Activated T-cell treated with anti-CD3 and anti-CD28 coated beads, Interleukin-2, amount 50 U/mL, for 72 hours (primary cell): ENCODE results near the gene EIF4G3. TPM values are rescaled to one million over a fixed set of nuclear protein-coding genes. Genes with fewer than 3 reads are reported as not detected.
"Not testable (repeated sequence)": the region's sequence is repeated elsewhere in the genome, so short reads cannot be mapped to it uniquely, and the experiment has no call there.

Source experiments
- ATAC-seq, 2 donors: fragments of 150-1000 bp; cut with Tn5 transposase; replicated peaks in 1 of 2; 2 replicates each; pipeline ENCODE4 v1.10.0; 2021; ENCODE audit warnings: moderate library complexity in 2 of 2, mild to moderate bottlenecking in 1 of 2
- DNase-seq, 2 donors: peaks; one replicate each; pipeline ENCODE4 v3.0.0; 2021 to 2022; ENCODE audit warnings: mixed read lengths in 1 of 2
- H3K27ac Mint-ChIP-seq: one replicate; pipeline ENCODE4 v1.8.0; 2022; ENCODE audit warnings: mild to moderate bottlenecking, moderate library complexity, mixed read lengths
- H3K27me3 Mint-ChIP-seq: one replicate; pipeline ENCODE4 v1.8.0; 2022; ENCODE audit warnings: low read depth, mixed read lengths
- H3K36me3 Mint-ChIP-seq, 2 donors: one replicate each; pipeline ENCODE4 v1.8.0; 2022; ENCODE audit warnings: mixed read lengths in 2 of 2, mild to moderate bottlenecking in 1 of 2; ENCODE audit not compliant: insufficient read depth in 2 of 2
- H3K4me1 Mint-ChIP-seq: one replicate; pipeline ENCODE4 v1.8.0; 2022; ENCODE audit warnings: low read depth, mixed read lengths
- H3K4me3 Mint-ChIP-seq, 2 donors: one replicate each; pipeline ENCODE4 v1.8.0; 2022; ENCODE audit warnings: mild to moderate bottlenecking in 2 of 2, mixed read lengths in 2 of 2, moderate library complexity in 2 of 2
- H3K9me3 Mint-ChIP-seq, 2 donors: one replicate each; pipeline ENCODE4 v1.8.0; 2022; ENCODE audit warnings: mixed read lengths in 2 of 2
- total RNA-seq, 2 donors: library from RNA; stranded (reverse); gene quantifications; one replicate each; pipeline ENCODE4 v1.2.3, GENCODE V29; 2022

EIF4G3 gene
- total RNA-seq, 2 donors from 2014 or later, result 33.3 to 36.3 TPM

DNA sequence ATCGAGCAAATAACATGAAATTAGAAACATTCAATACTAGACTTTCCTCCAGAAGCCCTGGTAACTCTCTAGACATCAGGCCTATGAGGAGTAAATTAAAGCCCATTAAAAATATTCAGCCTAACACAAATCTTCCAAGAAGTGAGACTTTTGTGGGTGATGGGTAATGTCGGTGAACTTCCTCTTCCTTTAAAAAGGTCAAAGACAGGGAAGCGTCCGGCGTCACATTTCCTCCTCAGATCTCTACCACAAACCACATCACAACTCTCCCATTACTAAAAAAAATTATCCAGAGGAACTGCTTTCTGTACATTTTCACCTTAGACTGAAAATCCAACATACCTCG, 1.4 kb downstream of the EIF4G3 start:
- peak overlapping the region; percentile 92 to 93 for H3K4me3 Mint-ChIP-seq
- H3K4me1 Mint-ChIP-seq, result peaks cover 22% of the 10 kb centered on the region
- no peaks in the 10 kb centered on the region for H3K27me3 Mint-ChIP-seq
- peak in 1 of 2 donors; percentile 26 for DNase-seq
- peaks cover 6 to 15% of the 10 kb centered on the region in 2 donors for H3K36me3 Mint-ChIP-seq
- H3K9me3 Mint-ChIP-seq, result no peaks in the 10 kb centered on the region
- no peak for ATAC-seq
- peak overlapping the region; percentile 98 for H3K27ac Mint-ChIP-seq

- Mint-ChIP-seq H3K27me3 (no peaks in the 10 kb centered on the region), H3K27ac (peak overlapping the region; percentile 98), H3K9me3 (no peaks in the 10 kb centered on the region), H3K4me3 (peak overlapping the region; percentile 92 to 93), H3K4me1 (peaks cover 22% of the 10 kb centered on the region), H3K36me3 (peaks cover 6 to 15% of the 10 kb centered on the region in 2 donors)
- DNase-seq, result no peak
- no peak for ATAC-seq
These were observed 1.9 kb downstream of the EIF4G3 start for GRCh38 chr1:21174654-21175323.

- Mint-ChIP-seq H3K36me3 (peaks cover 6 to 17% of the 10 kb centered on the region in 2 donors), H3K9me3 (no peaks in the 10 kb centered on the region), H3K27ac (peak overlapping the region; percentile 98), H3K4me3 (peak overlapping the region; percentile 92 to 93), H3K27me3 (no peaks in the 10 kb centered on the region), H3K4me1 (peaks cover 22% of the 10 kb centered on the region)
- DNase-seq (no peak), ATAC-seq (no peak)
These were observed 2.5 kb downstream of the EIF4G3 start for GRCh38 chr1:21174230-21174629.

DNA sequence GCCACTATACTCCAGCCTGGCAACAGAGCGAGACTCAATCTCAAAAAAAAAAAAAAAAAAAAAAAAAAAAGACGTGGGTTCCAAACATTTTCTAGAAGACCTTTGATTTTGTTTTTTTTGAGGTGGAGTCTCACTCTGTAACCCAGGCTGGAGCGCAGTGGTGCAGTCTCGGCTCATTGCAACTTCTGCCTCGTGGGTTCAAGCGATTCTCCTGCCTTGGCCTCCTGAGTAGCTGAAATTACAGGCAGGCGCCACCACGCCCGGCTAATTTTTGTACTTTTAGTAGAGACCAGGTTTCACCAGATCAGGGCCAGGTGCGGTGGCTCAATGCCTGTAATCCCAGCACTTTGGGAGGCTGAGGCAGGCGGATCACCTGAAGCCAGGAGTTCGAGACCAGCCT, 3.6 kb downstream of the EIF4G3 start:
- not testable (repeated sequence) for H3K27me3 Mint-ChIP-seq, H3K9me3 Mint-ChIP-seq, H3K27ac Mint-ChIP-seq, DNase-seq, H3K4me3 Mint-ChIP-seq, ATAC-seq
- peaks cover 6 to 17% of the 10 kb centered on the region in 2 donors for H3K36me3 Mint-ChIP-seq
- peaks cover 22% of the 10 kb centered on the region for H3K4me1 Mint-ChIP-seq

- peaks cover 8 to 19% of the 10 kb centered on the region in 2 donors for H3K36me3 Mint-ChIP-seq
- peaks cover 32% of the 10 kb centered on the region for H3K4me1 Mint-ChIP-seq
- not testable (repeated sequence) for DNase-seq, H3K9me3 Mint-ChIP-seq, ATAC-seq, H3K4me3 Mint-ChIP-seq, H3K27me3 Mint-ChIP-seq, H3K27ac Mint-ChIP-seq
These were observed 5.9 kb downstream of the EIF4G3 start for GRCh38 chr1:21170837-21171236.

DNA sequence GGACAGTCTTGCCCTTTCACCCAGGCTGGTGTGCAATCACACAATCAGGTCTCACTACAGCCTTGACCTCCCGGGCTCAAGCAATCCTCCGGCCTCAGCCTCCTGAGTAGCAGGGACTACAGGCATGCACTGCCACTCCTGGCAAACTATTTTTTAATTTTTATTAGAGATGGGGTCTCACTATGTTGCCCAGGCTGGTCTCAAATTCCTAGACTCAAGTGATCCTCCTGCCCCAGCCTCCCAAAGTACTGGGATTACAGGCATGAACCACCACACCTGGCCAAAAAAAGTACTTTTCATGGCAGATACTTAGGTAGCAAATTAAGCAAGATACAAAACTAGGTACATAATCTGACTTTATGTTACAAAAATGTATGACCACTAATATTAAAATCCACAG, 8.3 kb downstream of the EIF4G3 start:
- H3K27ac Mint-ChIP-seq, result no peak overlapping the region
- ATAC-seq (no peak), DNase-seq (no peak)
- no peaks in the 10 kb centered on the region for H3K9me3 Mint-ChIP-seq
- H3K36me3 Mint-ChIP-seq, result peaks cover 2 to 17% of the 10 kb centered on the region in 2 donors
- H3K4me1 Mint-ChIP-seq, result peaks cover 17% of the 10 kb centered on the region
- H3K27me3 Mint-ChIP-seq, result no peaks in the 10 kb centered on the region
- H3K4me3 Mint-ChIP-seq, result no peak overlapping the region

- no peak overlapping the region for H3K27ac Mint-ChIP-seq
- H3K9me3 Mint-ChIP-seq, result no peaks in the 10 kb centered on the region
- peaks cover 2 to 18% of the 10 kb centered on the region in 2 donors for H3K36me3 Mint-ChIP-seq
- DNase-seq (no peak), ATAC-seq (no peak)
- no peaks in the 10 kb centered on the region for H3K27me3 Mint-ChIP-seq
- H3K4me3 Mint-ChIP-seq, result no peak overlapping the region
- H3K4me1 Mint-ChIP-seq, result peaks cover 18% of the 10 kb centered on the region
These were observed 11.1 kb downstream of the EIF4G3 start for GRCh38 chr1:21165646-21166045.

DNA sequence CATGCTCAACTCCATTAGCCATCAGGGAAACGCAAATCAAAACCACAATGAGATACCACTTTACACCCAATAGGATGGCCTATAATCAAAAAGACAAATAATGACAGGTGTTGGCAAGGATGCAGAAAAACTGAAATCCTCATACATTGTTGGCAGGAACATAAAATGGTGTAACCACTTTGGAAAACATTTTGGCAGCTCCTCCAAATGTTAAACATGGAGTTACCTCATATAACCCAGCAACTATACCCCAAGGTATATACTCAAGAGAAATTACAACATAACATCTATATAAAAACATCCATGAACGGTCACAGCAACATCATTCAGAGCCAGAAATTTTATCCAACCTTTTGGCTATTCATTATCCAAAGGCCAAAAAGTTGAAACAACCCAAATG, 11.6 kb downstream of the EIF4G3 start:
- no peaks in the 10 kb centered on the region for H3K27me3 Mint-ChIP-seq

DNA sequence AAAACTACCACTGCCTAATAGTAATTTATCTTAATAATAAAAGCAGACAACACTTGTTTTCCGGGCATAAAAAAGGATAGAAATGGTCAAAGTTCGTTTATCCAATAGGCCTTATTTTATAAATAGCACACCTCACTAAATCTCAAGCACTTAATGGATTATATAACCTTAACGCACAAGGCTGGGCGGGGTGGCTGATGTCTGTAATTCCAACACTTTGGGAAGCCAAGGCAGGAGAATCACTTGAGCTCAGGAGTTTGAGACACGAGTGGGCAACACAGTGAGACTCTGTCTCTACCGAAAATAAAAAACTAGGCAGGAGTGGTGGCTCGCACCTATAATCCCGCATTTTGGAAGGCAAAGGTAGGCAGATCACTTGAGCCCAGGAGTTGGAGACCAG, 12.4 kb downstream of the EIF4G3 start:
- no peaks in the 10 kb centered on the region for H3K27me3 Mint-ChIP-seq
- no peak for ATAC-seq

More for the DNA sequence above, 11.6 kb downstream of the EIF4G3 start:
- H3K36me3 Mint-ChIP-seq, result peaks cover 2 to 20% of the 10 kb centered on the region in 2 donors
- H3K4me3 Mint-ChIP-seq, result no peak overlapping the region
- ATAC-seq (no peak), DNase-seq (no peak)
- no peaks in the 10 kb centered on the region for H3K9me3 Mint-ChIP-seq
- H3K4me1 Mint-ChIP-seq, result peaks cover 23% of the 10 kb centered on the region
- H3K27ac Mint-ChIP-seq, result no peak overlapping the region

GRCh38 chr1:21162740-21163464, 13.8 kb downstream of the EIF4G3 start:
- no peak overlapping the region for H3K27ac Mint-ChIP-seq
- H3K27me3 Mint-ChIP-seq, result no peaks in the 10 kb centered on the region
- no peak overlapping the region for H3K4me3 Mint-ChIP-seq
- H3K9me3 Mint-ChIP-seq, result no peaks in the 10 kb centered on the region
- H3K4me1 Mint-ChIP-seq, result peaks cover 26% of the 10 kb centered on the region
- peaks cover 2 to 25% of the 10 kb centered on the region in 2 donors for H3K36me3 Mint-ChIP-seq
- DNase-seq (no peak), ATAC-seq (no peak)

More for the DNA sequence above, 12.4 kb downstream of the EIF4G3 start:
- peaks cover 26% of the 10 kb centered on the region for H3K4me1 Mint-ChIP-seq
- no peak overlapping the region for H3K4me3 Mint-ChIP-seq
- peaks cover 2 to 20% of the 10 kb centered on the region in 2 donors for H3K36me3 Mint-ChIP-seq
- no peak overlapping the region for H3K27ac Mint-ChIP-seq
- H3K9me3 Mint-ChIP-seq, result no peaks in the 10 kb centered on the region
- DNase-seq, result no peak

- no peaks in the 10 kb centered on the region for H3K27me3 Mint-ChIP-seq
- H3K4me3 Mint-ChIP-seq, result no peak overlapping the region
- ATAC-seq, result no peak
- H3K27ac Mint-ChIP-seq, result no peak overlapping the region
- peaks cover 0 to 22% of the 10 kb centered on the region in 2 donors for H3K36me3 Mint-ChIP-seq
- DNase-seq, result no peak
- H3K4me1 Mint-ChIP-seq, result peaks cover 25% of the 10 kb centered on the region
- H3K9me3 Mint-ChIP-seq, result no peaks in the 10 kb centered on the region
These were observed 14.9 kb downstream of the EIF4G3 start for GRCh38 chr1:21161842-21162241.

GRCh38 chr1:21160263-21160796, 16.4 kb downstream of the EIF4G3 start:
- Mint-ChIP-seq H3K9me3 (no peaks in the 10 kb centered on the region), H3K4me3 (no peak overlapping the region), H3K27me3 (no peaks in the 10 kb centered on the region), H3K36me3 (peaks cover 0 to 20% of the 10 kb centered on the region in 2 donors), H3K27ac (no peak overlapping the region), H3K4me1 (peaks cover 16% of the 10 kb centered on the region)
- no peak for DNase-seq
- ATAC-seq, result no peak

DNA sequence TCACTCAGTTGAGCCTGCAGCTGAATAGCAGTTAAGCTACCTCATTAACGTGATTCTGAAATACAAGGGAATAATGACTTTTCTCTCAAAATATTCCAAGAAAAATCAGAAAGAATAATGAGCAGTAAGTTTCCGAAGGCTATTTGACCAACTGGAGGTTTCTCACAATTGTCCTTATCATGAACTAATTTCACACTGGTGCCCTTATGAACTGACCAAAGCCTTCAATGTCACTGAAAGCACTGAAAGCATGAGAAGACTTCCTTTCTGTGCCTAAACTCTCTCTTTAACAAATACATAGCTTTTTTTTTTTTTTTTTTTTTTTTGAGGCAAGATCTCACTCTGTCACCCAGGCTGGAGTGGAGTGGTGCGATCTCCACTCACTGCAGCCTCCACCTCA, 18.8 kb downstream of the EIF4G3 start:
- DNase-seq (no peak), ATAC-seq (no peak)
- Mint-ChIP-seq H3K4me3 (no peak overlapping the region), H3K27ac (no peak overlapping the region), H3K36me3 (peaks cover 0 to 18% of the 10 kb centered on the region in 2 donors), H3K27me3 (no peaks in the 10 kb centered on the region), H3K4me1 (peaks cover 14% of the 10 kb centered on the region), H3K9me3 (no peaks in the 10 kb centered on the region)
